ENCODE measurements around the gene MTRR. TPM values are rescaled to one million over a fixed set of nuclear protein-coding genes. Genes with fewer than 3 reads are reported as not detected.

The MTRR gene
- total RNA-seq, 4 donors from 2014 or later: 34.3 to 48.0 (median 41.8) TPM

DNA sequence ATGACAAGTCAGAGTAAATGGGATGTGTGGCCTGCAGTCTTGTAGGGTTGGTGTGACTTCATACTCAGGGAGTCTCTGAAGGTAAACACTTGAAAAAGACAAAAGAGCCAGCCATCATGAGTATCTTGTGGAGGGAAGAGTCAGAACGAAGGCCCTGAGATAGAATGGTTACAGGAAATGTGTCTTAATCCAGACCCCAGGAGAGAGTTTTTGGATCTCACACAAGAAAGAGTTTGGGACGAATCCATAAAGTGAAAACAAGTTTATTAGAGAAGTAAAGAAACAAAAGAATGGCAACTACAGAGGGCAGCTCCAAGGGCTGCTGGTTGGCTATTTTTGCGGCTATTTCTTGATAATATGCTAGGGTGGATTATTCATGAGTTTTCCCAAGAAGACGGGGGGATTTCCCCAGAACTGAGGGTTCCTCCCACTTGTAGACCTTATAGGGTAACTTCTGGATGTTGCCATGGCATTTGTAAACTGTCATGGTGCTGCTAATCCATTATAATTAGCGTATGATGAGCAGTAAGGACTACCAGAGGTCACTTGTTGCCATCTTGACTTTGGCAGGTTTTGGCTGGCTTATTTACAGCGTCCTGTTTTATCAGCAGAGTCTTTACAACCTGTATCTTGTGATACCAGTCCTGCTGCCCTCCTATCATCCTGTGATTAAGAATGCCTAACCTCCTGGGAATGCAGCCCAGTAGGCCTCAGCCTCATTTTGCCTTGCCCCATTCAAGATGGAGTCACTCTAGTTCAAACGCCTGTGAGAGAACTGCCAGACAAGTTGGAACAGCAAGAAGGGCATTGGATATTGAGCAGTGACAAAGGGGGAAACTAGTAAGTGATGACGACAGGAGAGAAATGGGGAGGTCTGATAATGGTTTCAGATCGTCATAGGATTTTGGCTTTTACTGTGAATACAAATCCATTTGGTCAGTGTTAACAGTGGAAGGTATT lies 34.0 kb downstream of the MTRR start:
- peak overlapping the region in 1 of 4 donors; percentile 60 for H3K27ac ChIP-seq
- peaks cover 0 to 4% (median 0%) of the 10 kb centered on the region in 4 donors for H3K4me1 ChIP-seq
- no peak for DNase-seq (ENCODE audit: low spot score in 2 of 2)
- H3K4me3 ChIP-seq: no peak overlapping the region
- WGBS, 2 donors: 84 to 89% methylated on average over 9 of the region's 9 CpGs
- peaks cover 0 to 13% (median 2%) of the 10 kb centered on the region in 4 donors for H3K9me3 ChIP-seq
- H3K27me3 ChIP-seq: no peaks in the 10 kb centered on the region
- TF ChIP-seq POLR2A (IDR thresholded peaks at IDR 0.05) (no peak), EP300 (IDR thresholded peaks at IDR 0.05) (no peak)
- TF ChIP-seq, protein P1, sequence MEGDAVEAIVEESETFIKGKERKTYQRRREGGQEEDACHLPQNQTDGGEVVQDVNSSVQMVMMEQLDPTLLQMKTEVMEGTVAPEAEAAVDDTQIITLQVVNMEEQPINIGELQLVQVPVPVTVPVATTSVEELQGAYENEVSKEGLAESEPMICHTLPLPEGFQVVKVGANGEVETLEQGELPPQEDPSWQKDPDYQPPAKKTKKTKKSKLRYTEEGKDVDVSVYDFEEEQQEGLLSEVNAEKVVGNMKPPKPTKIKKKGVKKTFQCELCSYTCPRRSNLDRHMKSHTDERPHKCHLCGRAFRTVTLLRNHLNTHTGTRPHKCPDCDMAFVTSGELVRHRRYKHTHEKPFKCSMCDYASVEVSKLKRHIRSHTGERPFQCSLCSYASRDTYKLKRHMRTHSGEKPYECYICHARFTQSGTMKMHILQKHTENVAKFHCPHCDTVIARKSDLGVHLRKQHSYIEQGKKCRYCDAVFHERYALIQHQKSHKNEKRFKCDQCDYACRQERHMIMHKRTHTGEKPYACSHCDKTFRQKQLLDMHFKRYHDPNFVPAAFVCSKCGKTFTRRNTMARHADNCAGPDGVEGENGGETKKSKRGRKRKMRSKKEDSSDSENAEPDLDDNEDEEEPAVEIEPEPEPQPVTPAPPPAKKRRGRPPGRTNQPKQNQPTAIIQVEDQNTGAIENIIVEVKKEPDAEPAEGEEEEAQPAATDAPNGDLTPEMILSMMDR (IDR thresholded peaks at IDR 0.05): no peak
- H3K36me3 ChIP-seq: peaks cover 0 to 96% (median 12%) of the 10 kb centered on the region in 3 donors

DNA sequence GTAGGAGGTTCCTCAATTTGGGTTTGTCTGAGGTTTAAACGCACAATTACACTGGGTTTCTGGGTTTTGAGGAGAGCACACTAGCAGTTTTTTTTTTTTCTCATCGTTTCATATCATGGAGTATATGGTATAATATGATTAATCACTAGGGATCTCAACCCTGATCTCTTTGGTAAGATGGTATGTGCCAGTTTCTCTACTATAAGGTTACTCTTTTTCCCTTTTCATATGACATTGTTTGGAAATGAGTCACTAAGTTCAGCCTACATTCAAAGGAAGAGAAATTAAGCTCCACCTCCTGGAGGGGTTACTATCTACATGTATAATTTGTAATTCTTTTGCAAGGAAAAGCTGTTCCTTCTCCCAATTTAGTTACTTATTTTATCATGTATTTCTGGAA lies 35.2 kb downstream of the MTRR start:
- peaks cover 0 to 96% (median 1%) of the 10 kb centered on the region in 3 donors for H3K36me3 ChIP-seq
- H3K4me3 ChIP-seq: no peak overlapping the region

DNA sequence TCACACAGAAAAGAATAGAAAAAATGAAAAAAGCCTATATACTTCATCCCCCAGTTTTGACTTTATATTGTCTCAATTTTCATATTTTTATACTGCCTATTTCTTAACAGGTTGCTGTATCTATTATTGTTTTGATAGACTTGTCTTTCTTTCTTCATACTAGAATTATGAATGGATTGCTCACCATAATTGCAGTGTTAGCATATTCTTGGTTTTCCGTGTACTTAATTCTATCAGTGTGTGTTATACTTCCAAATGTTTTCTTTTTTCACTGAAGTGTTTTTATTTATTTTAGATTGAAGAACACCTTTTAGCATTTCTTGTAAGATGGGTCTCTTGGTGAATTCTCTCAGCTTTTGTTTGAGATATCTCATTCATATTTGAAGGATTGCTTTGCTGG lies 38.7 kb downstream of the MTRR start:
- H3K27ac ChIP-seq: no peak overlapping the region
- no peak overlapping the region for H3K4me3 ChIP-seq
- no peak for DNase-seq (ENCODE audit: low spot score in 2 of 2)
- H3K27me3 ChIP-seq: no peaks in the 10 kb centered on the region
- 96 to 97% methylated on average over 1 of the region's 1 CpG for WGBS, 2 donors
- TF ChIP-seq POLR2A (IDR thresholded peaks at IDR 0.05): no peak
- TF ChIP-seq EP300 (IDR thresholded peaks at IDR 0.05): no peak
- TF ChIP-seq, protein P1 (IDR thresholded peaks at IDR 0.05): no peak
- peaks cover 0 to 83% (median 0%) of the 10 kb centered on the region in 3 donors for H3K36me3 ChIP-seq
- H3K9me3 ChIP-seq: peaks cover 0 to 37% (median 6%) of the 10 kb centered on the region in 4 donors
- no peaks in the 10 kb centered on the region for H3K4me1 ChIP-seq

More for the DNA sequence above, 35.2 kb downstream of the MTRR start:
- Histone ChIP-seq H3K9me3 (peaks cover 0 to 25% (median 6%) of the 10 kb centered on the region in 4 donors), H3K27ac (no peak overlapping the region), H3K4me1 (peaks cover 0 to 4% (median 0%) of the 10 kb centered on the region in 4 donors), H3K27me3 (no peaks in the 10 kb centered on the region)
- 84 to 86% methylated on average over 2 of the region's 2 CpGs for WGBS, 2 donors
- no peak for TF ChIP-seq POLR2A (IDR thresholded peaks at IDR 0.05)
- no peak for TF ChIP-seq EP300 (IDR thresholded peaks at IDR 0.05)
- TF ChIP-seq, protein P1 (IDR thresholded peaks at IDR 0.05): no peak
- DNase-seq (ENCODE audit: low spot score in 2 of 2): no peak

DNA sequence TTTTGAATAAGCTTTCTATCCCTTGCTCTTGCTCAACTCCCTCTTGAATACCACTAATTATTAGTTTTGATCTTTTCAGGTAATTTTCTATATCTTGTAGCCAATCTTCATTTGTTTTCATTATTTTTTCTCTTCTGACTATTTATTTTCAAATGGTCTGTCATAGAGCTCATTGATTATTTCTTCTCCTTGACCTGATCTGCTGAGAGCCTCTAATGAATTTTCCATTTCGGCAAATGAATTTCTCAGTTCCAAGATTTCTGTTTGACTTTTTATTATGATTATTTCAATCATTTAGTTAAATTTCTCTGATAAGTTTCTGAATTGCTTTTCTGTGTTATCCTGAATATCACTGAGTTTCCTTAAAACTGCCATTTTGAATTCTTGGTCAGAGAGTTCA lies 39.4 kb downstream of the MTRR start:
- TF ChIP-seq EP300 (IDR thresholded peaks at IDR 0.05): no peak
- no peak for TF ChIP-seq POLR2A (IDR thresholded peaks at IDR 0.05)
- TF ChIP-seq, protein P1 (IDR thresholded peaks at IDR 0.05): no peak
- H3K9me3 ChIP-seq: peaks cover 0 to 42% (median 6%) of the 10 kb centered on the region in 4 donors
- no peaks in the 10 kb centered on the region for H3K27me3 ChIP-seq
- H3K4me1 ChIP-seq: no peaks in the 10 kb centered on the region
- DNase-seq (ENCODE audit: low spot score in 2 of 2): no peak
- peaks cover 0 to 76% (median 0%) of the 10 kb centered on the region in 3 donors for H3K36me3 ChIP-seq
- no peak overlapping the region for H3K27ac ChIP-seq
- 95 to 100% methylated on average over 1 of the region's 1 CpG for WGBS, 2 donors
- no peak overlapping the region for H3K4me3 ChIP-seq

Measured in tibial nerve (tissue), 4 donors.